ENCODE results near the gene DDX21. TPM values are rescaled to one million over a fixed set of nuclear protein-coding genes. Genes with fewer than 3 reads are reported as not detected.
"Not testable (repeated sequence)": the region's sequence is repeated elsewhere in the genome, so short reads cannot be mapped to it uniquely, and the experiment has no call there.

Gene DDX21
- total RNA-seq, 1 experiment from 2014 or later = 153 TPM

- H3K9me3 ChIP-seq (ENCODE audit: control insufficient read depth in 1 of 2, insufficient read depth in 1 of 2, low read depth in 1 of 2, low read length in 2 of 2); H3K36me3 ChIP-seq (ENCODE audit: control insufficient read depth in 1 of 2, insufficient read depth in 2 of 2, low read length in 2 of 2); H3K27me3 ChIP-seq (ENCODE audit: insufficient read depth, low read length); H2AFZ ChIP-seq (ENCODE audit: low read depth, low read length, poor library complexity, severe bottlenecking); ATAC-seq; CTCF ChIA-PET; intact Hi-C loops (cut with micrococcal nuclease); H3K9me2 ChIP-seq (ENCODE audit: insufficient read depth); H4K20me1 ChIP-seq (ENCODE audit: insufficient read depth); POLR2A ChIA-PET; BruUV-seq (replicated peaks); H3K27ac ChIP-seq (ENCODE audit: low read depth, low read length); RAD21 ChIA-PET (ENCODE audit: low non-redundant PET in 1 of 2, low total read pairs in 2 of 2, uncharacterized antibody in 2 of 2, unreplicated experiment in 2 of 2); H3K4me3 ChIP-seq (replicated peaks in 1 of 2; ENCODE audit: low read depth in 1 of 2, low read length in 2 of 2); H3K9ac ChIP-seq (ENCODE audit: low read length); DNase-seq (ENCODE audit: low read depth, low spot score); H3K79me2 ChIP-seq (ENCODE audit: insufficient read depth, low read length); H3K4me1 ChIP-seq (ENCODE audit: control insufficient read depth in 1 of 2, insufficient read depth in 2 of 2, low read length in 2 of 2); H3K4me2 ChIP-seq (ENCODE audit: low read length): not testable (repeated sequence)
These were observed 56.8 kb downstream of the DDX21 start for GRCh38 chr10:69012778-69013177.

GRCh38 chr10:69014171-69014570 lies 58.2 kb downstream of the DDX21 start:
- H3K36me3 ChIP-seq (ENCODE audit: control insufficient read depth in 1 of 2, insufficient read depth in 2 of 2, low read length in 2 of 2) = peaks cover 0 to 7% of the 10 kb centered on the region in 2 experiments; a peak in 2 of 4 replicates
- BruUV-seq (replicated peaks) = no TSS peak
- CTCF ChIA-PET = no interaction called here
- TF ChIP-seq CEBPB (IDR thresholded peaks at IDR 0.05; ENCODE audit: low read depth) (no peak), CTCF (IDR thresholded peaks at IDR 0.05 in 2 of 3, conservative IDR thresholded peaks at IDR 0.05 in 1 of 3; ENCODE audit: borderline replicate concordance in 1 of 3, insufficient read depth in 1 of 3, low read depth in 2 of 3, low read length in 2 of 3) (no peak), FOSL1 (IDR thresholded peaks at IDR 0.05; ENCODE audit: low read depth) (no peak), POLR2AphosphoS5 (IDR thresholded peaks at IDR 0.05; ENCODE audit: low read depth, low read length) (no peak), SRF (IDR thresholded peaks at IDR 0.05; ENCODE audit: low read depth) (no peak), ZBTB33 (IDR thresholded peaks at IDR 0.05; ENCODE audit: extremely low read depth, insufficient replicate concordance, low read length) (no peak), SP1 (IDR thresholded peaks at IDR 0.05; ENCODE audit: low read depth) (no peak), EZH2 (IDR thresholded peaks at IDR 0.05) (no peak), REST (IDR thresholded peaks at IDR 0.05; ENCODE audit: low read depth) (no peak), ELF1 (IDR thresholded peaks at IDR 0.05; ENCODE audit: borderline replicate concordance, low read depth) (no peak), SIN3A (IDR thresholded peaks at IDR 0.05; ENCODE audit: low read depth) (no peak), JUND (IDR thresholded peaks at IDR 0.05) (no peak), TCF7L2 (IDR thresholded peaks at IDR 0.05; ENCODE audit: borderline replicate concordance, extremely low read depth, insufficient read depth, insufficient read length) (no peak)
- TF ChIP-seq, protein P1, sequence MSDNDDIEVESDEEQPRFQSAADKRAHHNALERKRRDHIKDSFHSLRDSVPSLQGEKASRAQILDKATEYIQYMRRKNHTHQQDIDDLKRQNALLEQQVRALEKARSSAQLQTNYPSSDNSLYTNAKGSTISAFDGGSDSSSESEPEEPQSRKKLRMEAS (IDR thresholded peaks at IDR 0.05) = no peak

More at GRCh38 chr10:69014171-69014570, 58.2 kb downstream of the DDX21 start:
- Histone ChIP-seq H3K79me2 (ENCODE audit: insufficient read depth, low read length) (no peaks in the 10 kb centered on the region), H3K4me3 (replicated peaks in 1 of 2; ENCODE audit: low read depth in 1 of 2, low read length in 2 of 2) (no peak overlapping the region), H3K27me3 (ENCODE audit: insufficient read depth, low read length) (no peaks in the 10 kb centered on the region), H3K9ac (ENCODE audit: low read length) (no peak overlapping the region), H3K9me2 (ENCODE audit: insufficient read depth) (no peaks in the 10 kb centered on the region), H3K4me2 (ENCODE audit: low read length) (no peak overlapping the region), H3K4me1 (ENCODE audit: control insufficient read depth in 1 of 2, insufficient read depth in 2 of 2, low read length in 2 of 2) (no peaks in the 10 kb centered on the region), H3K9me3 (ENCODE audit: control insufficient read depth in 1 of 2, insufficient read depth in 1 of 2, low read depth in 1 of 2, low read length in 2 of 2) (no peaks in the 10 kb centered on the region), H2AFZ (ENCODE audit: low read depth, low read length, poor library complexity, severe bottlenecking) (no peak overlapping the region), H4K20me1 (ENCODE audit: insufficient read depth) (no peaks in the 10 kb centered on the region), H3K27ac (ENCODE audit: low read depth, low read length) (no peak overlapping the region)
- no peak for DNase-seq (ENCODE audit: low read depth, low spot score)
- ChIA-PET POLR2A (no interaction called here), RAD21 (ENCODE audit: low non-redundant PET in 1 of 2, low total read pairs in 2 of 2, uncharacterized antibody in 2 of 2, unreplicated experiment in 2 of 2) (no interaction called here)
- intact Hi-C loops (cut with micrococcal nuclease) = no loop called here
- no peak for ATAC-seq

Data from HCT116 (cell line).